GM23248 (cell line): ENCODE measurements around the gene DLG2. TPM values are rescaled to one million over a fixed set of nuclear protein-coding genes. Genes with fewer than 3 reads are reported as not detected.

Experiments used
- DNase-seq: peaks from one replicate; pipeline ENCODE4 v3.0.0-alpha.2; 2015
- H2AFZ ChIP-seq: fragments of 200-600 bp; sonication (generic); 2 replicates; pipeline ENCODE4 v1.6.1; 2016; ENCODE audit warnings: antibody characterized with exemption
- H3F3A ChIP-seq: fragments of 200-600 bp; sonication (generic); 2 replicates; pipeline ENCODE4 v1.6.1; 2016; ENCODE audit warnings: mild to moderate bottlenecking, antibody characterized with exemption, mixed run types; ENCODE audit not compliant: insufficient read depth
- H3K27ac ChIP-seq: fragments of 200-600 bp; sonication (generic); 2 replicates; pipeline ENCODE4 v1.5.1; 2016; ENCODE audit warnings: mild to moderate bottlenecking
- H3K27me3 ChIP-seq: fragments of 200-600 bp; sonication (generic); replicated peaks from 2 replicates; pipeline ENCODE4 v1.6.1; 2016; ENCODE audit warnings: mild to moderate bottlenecking; ENCODE audit not compliant: insufficient read depth
- H3K36me3 ChIP-seq: fragments of 200-600 bp; sonication (generic); 2 replicates; pipeline ENCODE4 v1.6.1; 2016; ENCODE audit warnings: low read depth, mild to moderate bottlenecking
- H3K4me1 ChIP-seq: fragments of 200-600 bp; sonication (generic); 2 replicates; pipeline ENCODE4 v1.6.1; 2016; ENCODE audit warnings: mild to moderate bottlenecking; ENCODE audit not compliant: insufficient read depth
- H3K4me2 ChIP-seq: fragments of 200-600 bp; sonication (generic); one replicate; pipeline ENCODE4 v1.6.1; 2016; ENCODE audit warnings: mild to moderate bottlenecking; ENCODE audit not compliant: unreplicated experiment
- H3K4me3 ChIP-seq: fragments of 200-600 bp; sonication (generic); 2 replicates; pipeline ENCODE4 v1.5.1; 2016; ENCODE audit warnings: mild to moderate bottlenecking
- H3K79me2 ChIP-seq: fragments of 200-600 bp; sonication (generic); 2 replicates; pipeline ENCODE4 v1.6.1; 2016; ENCODE audit warnings: mild to moderate bottlenecking; ENCODE audit not compliant: insufficient read depth
- H3K9ac ChIP-seq: fragments of 200-600 bp; sonication (generic); 2 replicates; pipeline ENCODE4 v1.6.1; 2016; ENCODE audit warnings: mild to moderate bottlenecking
- H3K9me2 ChIP-seq: fragments of 200-600 bp; sonication (generic); 2 replicates; pipeline ENCODE4 v1.6.1; 2016; ENCODE audit warnings: mixed run types, mild to moderate bottlenecking, moderate library complexity; ENCODE audit not compliant: insufficient read depth
- H3K9me3 ChIP-seq: fragments of 200-600 bp; sonication (generic); one replicate; pipeline ENCODE4 v1.6.1; 2017; ENCODE audit warnings: low read depth
- H4K20me1 ChIP-seq: fragments of 200-600 bp; sonication (generic); 2 replicates; pipeline ENCODE4 v1.6.0; 2016; ENCODE audit not compliant: insufficient read depth
- EZH2 ChIP-seq: fragments of 200-600 bp; sonication (generic); IDR thresholded peaks from 2 replicates; pipeline ENCODE4 v1.6.1; 2018; ENCODE audit warnings: antibody characterized with exemption, mild to moderate bottlenecking; ENCODE audit not compliant: insufficient read depth, poor library complexity, severe bottlenecking
- EZH2phosphoT487 ChIP-seq: fragments of 200-600 bp; sonication (generic); IDR thresholded peaks from 2 replicates; pipeline ENCODE4 v1.6.1; 2018; ENCODE audit warnings: antibody characterized with exemption, moderate library complexity, mild to moderate bottlenecking, low read depth; ENCODE audit not compliant: insufficient read depth
- WGBS, 2 experiments: methylation state at CpG; one replicate each; pipeline ENCODE4 v1.1.6; 2015 to 2017; ENCODE audit warnings: low lambda C conversion rate in 2 of 2, low coverage in 1 of 2; ENCODE audit errors: missing lambda C conversion rate in 2 of 2; 5-methylcytosine and 5-hydroxymethylcytosine counted together
- in situ Hi-C: fragments of 300-500 bp; cut with MboI; formaldehyde crosslinking; loops from 2 replicates; pipeline ENCODE4 v1.15.0; 2020
- polyA plus RNA-seq: library from polyadenylated mRNA; unstranded; fragments of >200 nt; fragmentation: Nextera tagmentation; extraction: Ambion mirVana; gene quantifications from 2 replicates; pipeline ENCODE4 v1.2.1, GENCODE V29; 2016
- total RNA-seq: library from RNA; depleted of rRNA; stranded (reverse); fragments of >200 nt; shearing (Covaris generic); gene quantifications from 2 replicates; pipeline ENCODE4 v1.2.3, GENCODE V29; 2014

The DLG2 gene
- total and polyA plus RNA-seq, 2 experiments from 2014 or later, result 1.1 to 1.7 TPM

- Histone ChIP-seq H3K4me1 (no peaks in the 10 kb centered on the region), H3K9me3 (no peaks in the 10 kb centered on the region), H3K27ac (no peak overlapping the region), H3F3A (no peaks in the 10 kb centered on the region), H4K20me1 (no peaks in the 10 kb centered on the region), H3K27me3 (no peaks in the 10 kb centered on the region), H3K79me2 (no peaks in the 10 kb centered on the region), H3K4me2 (no peak overlapping the region), H3K36me3 (no peaks in the 10 kb centered on the region), H2AFZ (no peak overlapping the region), H3K4me3 (no peak overlapping the region), H3K9me2 (no peaks in the 10 kb centered on the region), H3K9ac (no peak overlapping the region)
- in situ Hi-C loops, result no loop called here
- no peak for TF ChIP-seq EZH2phosphoT487
- TF ChIP-seq EZH2, result no peak
- no peak for DNase-seq
- 0 to 3% methylated on average over 1 of the region's 1 CpG for WGBS, 2 experiments
These were observed 1438.6 kb downstream of the DLG2 start for GRCh38 chr11:84188521-84188920.

- no peaks in the 10 kb centered on the region for H3K27me3 ChIP-seq
- H3K9me2 ChIP-seq, result no peaks in the 10 kb centered on the region
- in situ Hi-C loops, result no loop called here
- no peak overlapping the region for H3K27ac ChIP-seq
- no peak overlapping the region for H2AFZ ChIP-seq
- no peak overlapping the region for H3K4me3 ChIP-seq
- H4K20me1 ChIP-seq, result no peaks in the 10 kb centered on the region
- no peak overlapping the region for H3K4me2 ChIP-seq
- no peaks in the 10 kb centered on the region for H3K79me2 ChIP-seq
- no peaks in the 10 kb centered on the region for H3K36me3 ChIP-seq
- TF ChIP-seq EZH2, result no peak
- TF ChIP-seq EZH2phosphoT487, result no peak
- H3K4me1 ChIP-seq, result no peaks in the 10 kb centered on the region
- H3K9ac ChIP-seq, result no peak overlapping the region
- no peak for DNase-seq
- H3K9me3 ChIP-seq, result no peaks in the 10 kb centered on the region
- no peaks in the 10 kb centered on the region for H3F3A ChIP-seq
These were observed 1454.1 kb downstream of the DLG2 start for GRCh38 chr11:84173078-84173477.

GRCh38 chr11:84165139-84165538 is 1462.0 kb downstream of the DLG2 start:
- WGBS, 2 experiments, result 31 to 38% methylated on average over 2 of the region's 2 CpGs
- peaks cover 7% of the 10 kb centered on the region; the same call in 1 of the 2 replicates for H3K4me1 ChIP-seq
- H4K20me1 ChIP-seq, result no peaks in the 10 kb centered on the region
- H3K27me3 ChIP-seq, result no peaks in the 10 kb centered on the region
- H3K9ac ChIP-seq, result no peak overlapping the region
- no peaks in the 10 kb centered on the region for H3F3A ChIP-seq
- H3K4me3 ChIP-seq, result no peak overlapping the region
- in situ Hi-C loops, result no loop called here
- peak; percentile 4 for DNase-seq
- H3K4me2 ChIP-seq, result no peak overlapping the region
- TF ChIP-seq EZH2phosphoT487, result no peak
- TF ChIP-seq EZH2, result no peak
- no peaks in the 10 kb centered on the region for H3K79me2 ChIP-seq
- H2AFZ ChIP-seq, result no peak overlapping the region
- H3K9me2 ChIP-seq, result no peaks in the 10 kb centered on the region
- no peak overlapping the region for H3K27ac ChIP-seq
- H3K36me3 ChIP-seq, result no peaks in the 10 kb centered on the region
- H3K9me3 ChIP-seq, result no peaks in the 10 kb centered on the region

DNA sequence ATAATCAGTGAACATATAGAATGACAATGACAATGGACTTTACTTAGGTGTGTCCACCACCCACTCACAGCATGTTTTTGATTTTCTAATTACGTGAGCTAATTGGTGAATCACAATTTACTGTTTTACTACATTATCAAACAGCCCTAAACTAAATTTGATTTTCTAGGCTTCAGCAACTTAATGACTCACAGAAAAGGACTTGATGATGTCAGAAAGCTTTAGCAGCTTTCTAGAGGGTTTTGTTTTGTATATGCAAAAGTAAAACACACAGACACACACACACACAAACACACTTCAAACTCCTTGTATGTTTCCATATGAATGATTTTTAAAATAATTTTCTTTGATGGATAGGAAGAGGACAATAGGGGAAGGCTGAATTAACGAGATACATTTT is 1462.4 kb downstream of the DLG2 start:
- Histone ChIP-seq H3K79me2 (no peaks in the 10 kb centered on the region), H3K9ac (no peak overlapping the region), H4K20me1 (no peaks in the 10 kb centered on the region), H3K9me3 (no peaks in the 10 kb centered on the region), H3K27me3 (no peaks in the 10 kb centered on the region), H3K4me1 (peaks cover 7% of the 10 kb centered on the region; the same call in 1 of the 2 replicates), H3K27ac (no peak overlapping the region), H3K4me2 (no peak overlapping the region), H3K9me2 (no peaks in the 10 kb centered on the region), H3K36me3 (no peaks in the 10 kb centered on the region), H3K4me3 (no peak overlapping the region), H2AFZ (no peak overlapping the region), H3F3A (no peaks in the 10 kb centered on the region)
- in situ Hi-C loops, result no loop called here
- DNase-seq, result peak; percentile 29
- no peak for TF ChIP-seq EZH2phosphoT487
- TF ChIP-seq EZH2, result no peak
- WGBS, 2 experiments, result 38 to 40% methylated on average over 2 of the region's 2 CpGs

GRCh38 chr11:84163116-84163515 is 1464.0 kb downstream of the DLG2 start:
- Histone ChIP-seq H3K9me3 (no peaks in the 10 kb centered on the region), H3K27me3 (no peaks in the 10 kb centered on the region), H3K4me1 (peaks cover 7% of the 10 kb centered on the region; the same call in 1 of the 2 replicates), H3K79me2 (no peaks in the 10 kb centered on the region), H3K36me3 (no peaks in the 10 kb centered on the region), H3K27ac (no peak overlapping the region), H3F3A (no peaks in the 10 kb centered on the region), H4K20me1 (no peaks in the 10 kb centered on the region), H2AFZ (no peak overlapping the region), H3K4me2 (no peak overlapping the region), H3K9me2 (no peaks in the 10 kb centered on the region), H3K9ac (no peak overlapping the region), H3K4me3 (no peak overlapping the region)
- in situ Hi-C loops, result no loop called here
- no peak for DNase-seq
- TF ChIP-seq EZH2phosphoT487, result no peak
